HepG2 (cell line): ENCODE results near the gene ST6GALNAC2. TPM values are rescaled to one million over a fixed set of nuclear protein-coding genes. Genes with fewer than 3 reads are reported as not detected.

ENCODE experiments used
- DRAP1 ChIP-seq: IDR thresholded peaks from 2 replicates; pipeline ENCODE4 v1.6.1; 2016; ENCODE audit warnings: missing genetic modification reagents, missing compliant biosample characterization
- MNT ChIP-seq: fragments of 450-650 bp; IDR thresholded peaks from 2 replicates; pipeline ENCODE4 v1.6.1; 2016
- RERE ChIP-seq: IDR thresholded peaks from 2 replicates; pipeline ENCODE4 v1.6.1; 2016; ENCODE audit warnings: low read depth, missing genetic modification reagents, missing compliant biosample characterization
- ZNF17 ChIP-seq: sonication (generic); formaldehyde crosslinking; IDR thresholded peaks from 2 replicates; pipeline ENCODE4 v1.5.0; 2020; ENCODE audit warnings: mild to moderate bottlenecking, missing genetic modification reagents
- ZNF230 ChIP-seq: sonication (generic); formaldehyde crosslinking; IDR thresholded peaks from 2 replicates; pipeline ENCODE4 v1.4.0; 2020; ENCODE audit warnings: mild to moderate bottlenecking, missing genetic modification reagents
- ZNF552 ChIP-seq: sonication (generic); formaldehyde crosslinking; IDR thresholded peaks from 2 replicates; pipeline ENCODE4 v1.9.0; 2022; ENCODE audit warnings: missing genetic modification reagents, mild to moderate bottlenecking, borderline replicate concordance
- ZNF709 ChIP-seq: sonication (generic); formaldehyde crosslinking; IDR thresholded peaks from 2 replicates; pipeline ENCODE4 v1.5.0; 2020; ENCODE audit warnings: mild to moderate bottlenecking, missing genetic modification reagents
- ZNF790 ChIP-seq: sonication (generic); formaldehyde crosslinking; IDR thresholded peaks from 2 replicates; pipeline ENCODE4 v1.8.0; 2022; ENCODE audit warnings: missing genetic modification reagents, mild to moderate bottlenecking, borderline replicate concordance
- polyA plus RNA-seq, 8 experiments: library from polyadenylated mRNA; depleted of rRNA in 3 of 8; stranded (reverse) in 7 of 8; unstranded in 1 of 8; fragments of >200 nt; fragmentation: Illumina TruSeq in 4 of 8; extraction: Trizol in 4 of 8; gene quantifications; 2 replicates each; pipeline versions ENCODE4 v1.2.1 to v1.2.3, GENCODE V29; 2011 to 2016; ENCODE audit warnings: low read depth in 4 of 8, missing spikeins in 1 of 8, mixed read lengths in 1 of 8; ENCODE audit not compliant: insufficient read depth in 1 of 8
- total RNA-seq, 5 experiments: library from RNA; depleted of rRNA; stranded (reverse); fragments of >200 nt; fragmentation: Illumina TruSeq; extraction: Trizol; gene quantifications; 2 replicates each; pipeline ENCODE4 v1.2.3, GENCODE V29; 2016; ENCODE audit warnings: low read depth in 1 of 5

Gene ST6GALNAC2
- total and polyA plus RNA-seq, 2 of the 13 experiments (the other 11 are each of a cell fraction or from before 2014, with no cell fraction given): 0.12 to 0.49 TPM

- TF ChIP-seq RERE (CRISPR knock-in tag) (no peak), MNT (no peak), DRAP1 (CRISPR knock-in tag) (no peak), ZNF17 (no peak), ZNF552 (CRISPR knock-in tag) (no peak), ZNF230 (CRISPR knock-in tag) (no peak), ZNF790 (no peak), ZNF709 (CRISPR knock-in tag) (no peak)
Measured at GRCh38 chr17:76538941-76539570, 46.6 kb downstream of the ST6GALNAC2 start (continued).
